ENCODE measurements around the gene SORCS2.

GRCh38 chr4:7638489-7638888 lies 446.2 kb downstream of the SORCS2 start:
- TF ChIP-seq CTCF (conservative IDR thresholded peaks at IDR 0.05; ENCODE audit: low read depth, low read length) (no peak), RFX5 (IDR thresholded peaks at IDR 0.05; ENCODE audit: low read depth, low read length) (no peak)
